OCI-LY1 (cell line): Measurements from ENCODE around the gene MORC3.

Experiments
- CTCF ChIP-seq: fragments of 200-600 bp; sonication (generic), shearing (Covaris generic); IDR thresholded peaks from 2 replicates; pipeline ENCODE4 v1.5.1; 2017; ENCODE audit warnings: mild to moderate bottlenecking, antibody characterized with exemption, low read length, moderate library complexity, mixed read lengths
- EZH2 ChIP-seq: fragments of 200-600 bp; sonication (generic), shearing (Covaris generic); IDR thresholded peaks from 2 replicates; pipeline ENCODE4 v1.8.0; 2017; ENCODE audit warnings: borderline replicate concordance, mixed run types, mild to moderate bottlenecking, antibody characterized with exemption, low read length, moderate library complexity, mixed read lengths

GRCh38 chr21:36408568-36408967 lies 88.6 kb downstream of the MORC3 start:
- TF ChIP-seq CTCF (no peak), EZH2 (no peak)
